Panc1 (cell line): ENCODE measurements around the gene TNIK.
A peak's percentile ranks its signal among the peaks of the same experiment; 100 is the strongest.

Experiments
- POLR2AphosphoS5 ChIP-seq: IDR thresholded peaks from 2 replicates; pipeline ENCODE4 v1.6.1; 2012; ENCODE audit warnings: mild to moderate bottlenecking, low read depth, low read length, moderate library complexity
- SIN3A ChIP-seq: IDR thresholded peaks from 2 replicates; pipeline ENCODE4 v1.6.1; 2012; ENCODE audit warnings: low read depth, mild to moderate bottlenecking, low read length, moderate library complexity, borderline replicate concordance; ENCODE audit not compliant: insufficient read depth
- TCF7L2 ChIP-seq: IDR thresholded peaks from 2 replicates; pipeline ENCODE4 v1.6.1; 2011; ENCODE audit warnings: mild to moderate bottlenecking, low read depth, low read length, inconsistent platforms
- TF ChIP-seq, protein P1 (sequence below): fragments of 450-650 bp; IDR thresholded peaks from 2 replicates; pipeline ENCODE4 v1.5.1; 2017; ENCODE audit warnings: mild to moderate bottlenecking
- TF ChIP-seq, protein P2 (sequence below), 2 experiments: IDR thresholded peaks; 2 replicates each; pipeline ENCODE4 v1.6.1; 2011 to 2012; ENCODE audit warnings: low read depth in 2 of 2, control low read depth in 1 of 2, low read length in 1 of 2, mild to moderate bottlenecking in 1 of 2, moderate library complexity in 1 of 2; ENCODE audit not compliant: insufficient read depth in 1 of 2

DNA sequence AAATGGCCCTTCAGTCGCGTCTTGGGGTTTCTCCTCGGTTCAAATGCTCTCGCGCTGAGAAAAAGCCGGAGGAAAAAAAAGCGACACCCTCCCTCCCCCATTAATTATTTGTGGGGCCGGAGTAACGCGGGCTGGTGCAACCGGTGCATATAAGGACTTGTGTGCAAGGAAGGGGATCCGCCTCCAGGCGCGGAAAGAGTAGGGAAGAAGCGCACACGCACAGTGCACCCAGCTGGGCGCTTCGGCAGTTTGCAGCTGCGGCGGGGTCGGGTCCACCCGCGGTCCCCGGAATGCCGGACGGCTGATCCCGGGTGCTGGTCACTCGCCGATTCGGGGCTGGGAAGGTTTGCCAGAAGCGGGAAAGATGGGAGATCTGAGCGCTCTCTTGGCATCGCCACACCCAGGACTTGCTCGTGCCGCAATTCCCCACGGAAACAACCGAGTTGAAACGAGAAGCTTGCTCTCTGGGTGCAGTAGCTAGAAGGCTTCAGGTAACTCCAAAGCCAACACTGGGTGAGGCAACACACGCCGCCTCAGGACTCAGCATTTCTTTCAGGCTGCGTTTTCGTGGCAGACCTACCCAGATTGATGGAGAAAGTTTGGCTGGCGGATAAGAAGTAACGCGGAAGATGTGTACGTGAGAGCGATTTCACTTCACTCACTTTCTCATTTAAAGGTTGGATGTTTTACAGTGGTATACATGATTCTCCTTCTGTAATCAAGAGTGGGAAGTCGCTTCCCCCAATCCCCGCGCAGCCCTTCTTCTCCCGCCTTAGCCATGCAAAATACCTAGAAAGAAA is 720 bp upstream of the TNIK start:
- TF ChIP-seq, protein P1, sequence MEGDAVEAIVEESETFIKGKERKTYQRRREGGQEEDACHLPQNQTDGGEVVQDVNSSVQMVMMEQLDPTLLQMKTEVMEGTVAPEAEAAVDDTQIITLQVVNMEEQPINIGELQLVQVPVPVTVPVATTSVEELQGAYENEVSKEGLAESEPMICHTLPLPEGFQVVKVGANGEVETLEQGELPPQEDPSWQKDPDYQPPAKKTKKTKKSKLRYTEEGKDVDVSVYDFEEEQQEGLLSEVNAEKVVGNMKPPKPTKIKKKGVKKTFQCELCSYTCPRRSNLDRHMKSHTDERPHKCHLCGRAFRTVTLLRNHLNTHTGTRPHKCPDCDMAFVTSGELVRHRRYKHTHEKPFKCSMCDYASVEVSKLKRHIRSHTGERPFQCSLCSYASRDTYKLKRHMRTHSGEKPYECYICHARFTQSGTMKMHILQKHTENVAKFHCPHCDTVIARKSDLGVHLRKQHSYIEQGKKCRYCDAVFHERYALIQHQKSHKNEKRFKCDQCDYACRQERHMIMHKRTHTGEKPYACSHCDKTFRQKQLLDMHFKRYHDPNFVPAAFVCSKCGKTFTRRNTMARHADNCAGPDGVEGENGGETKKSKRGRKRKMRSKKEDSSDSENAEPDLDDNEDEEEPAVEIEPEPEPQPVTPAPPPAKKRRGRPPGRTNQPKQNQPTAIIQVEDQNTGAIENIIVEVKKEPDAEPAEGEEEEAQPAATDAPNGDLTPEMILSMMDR, result peak; percentile 33
- TF ChIP-seq POLR2AphosphoS5 (no peak), SIN3A (no peak), TCF7L2 (no peak)
- TF ChIP-seq, protein P2, sequence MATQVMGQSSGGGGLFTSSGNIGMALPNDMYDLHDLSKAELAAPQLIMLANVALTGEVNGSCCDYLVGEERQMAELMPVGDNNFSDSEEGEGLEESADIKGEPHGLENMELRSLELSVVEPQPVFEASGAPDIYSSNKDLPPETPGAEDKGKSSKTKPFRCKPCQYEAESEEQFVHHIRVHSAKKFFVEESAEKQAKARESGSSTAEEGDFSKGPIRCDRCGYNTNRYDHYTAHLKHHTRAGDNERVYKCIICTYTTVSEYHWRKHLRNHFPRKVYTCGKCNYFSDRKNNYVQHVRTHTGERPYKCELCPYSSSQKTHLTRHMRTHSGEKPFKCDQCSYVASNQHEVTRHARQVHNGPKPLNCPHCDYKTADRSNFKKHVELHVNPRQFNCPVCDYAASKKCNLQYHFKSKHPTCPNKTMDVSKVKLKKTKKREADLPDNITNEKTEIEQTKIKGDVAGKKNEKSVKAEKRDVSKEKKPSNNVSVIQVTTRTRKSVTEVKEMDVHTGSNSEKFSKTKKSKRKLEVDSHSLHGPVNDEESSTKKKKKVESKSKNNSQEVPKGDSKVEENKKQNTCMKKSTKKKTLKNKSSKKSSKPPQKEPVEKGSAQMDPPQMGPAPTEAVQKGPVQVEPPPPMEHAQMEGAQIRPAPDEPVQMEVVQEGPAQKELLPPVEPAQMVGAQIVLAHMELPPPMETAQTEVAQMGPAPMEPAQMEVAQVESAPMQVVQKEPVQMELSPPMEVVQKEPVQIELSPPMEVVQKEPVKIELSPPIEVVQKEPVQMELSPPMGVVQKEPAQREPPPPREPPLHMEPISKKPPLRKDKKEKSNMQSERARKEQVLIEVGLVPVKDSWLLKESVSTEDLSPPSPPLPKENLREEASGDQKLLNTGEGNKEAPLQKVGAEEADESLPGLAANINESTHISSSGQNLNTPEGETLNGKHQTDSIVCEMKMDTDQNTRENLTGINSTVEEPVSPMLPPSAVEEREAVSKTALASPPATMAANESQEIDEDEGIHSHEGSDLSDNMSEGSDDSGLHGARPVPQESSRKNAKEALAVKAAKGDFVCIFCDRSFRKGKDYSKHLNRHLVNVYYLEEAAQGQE (IDR thresholded peaks at IDR 0.05; ENCODE audit: insufficient read depth in 1 of 2, low read depth in 2 of 2, low read length in 1 of 2), result no peak
